Measurements from ENCODE around the gene ATP5PD.

Gene ATP5PD

GRCh38 chr17:75004371-75004770, 42.4 kb downstream of the ATP5PD start:
- WGBS: 98% methylated on average over 2 of the region's 3 CpGs
- Histone ChIP-seq H3K27me3 (ENCODE audit: control insufficient read depth in 1 of 2, insufficient read depth in 1 of 2, low read length in 2 of 2) (no peaks in the 10 kb centered on the region), H3K4me3 (ENCODE audit: insufficient read depth in 1 of 2, low read depth in 1 of 2, low read length in 2 of 2) (no peak overlapping the region)

GRCh38 chr17:75003957-75004355, 42.8 kb downstream of the ATP5PD start:
- no peak overlapping the region for H3K4ac ChIP-seq (ENCODE audit: low read depth in 1 of 2, low read length in 2 of 2)
- H3K27me3 ChIP-seq (ENCODE audit: control insufficient read depth in 1 of 2, insufficient read depth in 1 of 2, low read length in 2 of 2): no peaks in the 10 kb centered on the region
- H4K91ac ChIP-seq (ENCODE audit: low read length): no peak overlapping the region
- H3K4me1 ChIP-seq (ENCODE audit: control insufficient read depth, insufficient read depth, low read depth, low read length): no peaks in the 10 kb centered on the region
- 96% methylated on average over 19 of the region's 19 CpGs for WGBS
- no peak overlapping the region for H3K18ac ChIP-seq (ENCODE audit: low read depth in 1 of 2, low read length in 2 of 2)
- peaks cover 55 to 66% of the 10 kb centered on the region in 2 experiments for H3K36me3 ChIP-seq (ENCODE audit: control insufficient read depth in 1 of 2, insufficient read depth in 2 of 2, low read depth in 1 of 2, low read length in 2 of 2)
- H2BK5ac ChIP-seq (ENCODE audit: low read depth, low read length, poor library complexity, severe bottlenecking): no peak overlapping the region
- no peak overlapping the region for H3K23ac ChIP-seq (ENCODE audit: low read length in 2 of 2)
- H3K79me1 ChIP-seq (replicated peaks; ENCODE audit: low read length, poor library complexity, severe bottlenecking): peaks cover 10% of the 10 kb centered on the region
- no peak overlapping the region for H3K27ac ChIP-seq (ENCODE audit: low read length, poor library complexity, severe bottlenecking)
- no peak overlapping the region for H2BK120ac ChIP-seq (ENCODE audit: low read depth, low read length)
- H3K9me3 ChIP-seq (ENCODE audit: control insufficient read depth, low read length): no peaks in the 10 kb centered on the region
- no peak overlapping the region for H2AFZ ChIP-seq (ENCODE audit: low read depth, low read length)
- DNase-seq: no peak
- H3K9ac ChIP-seq (ENCODE audit: low read length): no peak overlapping the region
- H2AK5ac ChIP-seq (ENCODE audit: low read length, severe bottlenecking): no peak overlapping the region
- no peak overlapping the region for H3K14ac ChIP-seq (ENCODE audit: low read length in 2 of 2)
- H2BK15ac ChIP-seq (ENCODE audit: low read depth, poor library complexity, severe bottlenecking): no peak overlapping the region
- no peak overlapping the region for H3K4me3 ChIP-seq (ENCODE audit: insufficient read depth in 1 of 2, low read depth in 1 of 2, low read length in 2 of 2)
- H4K8ac ChIP-seq (ENCODE audit: low read length): no peak overlapping the region
- no peak overlapping the region for H2BK12ac ChIP-seq (ENCODE audit: low read length in 2 of 2)
- no peak overlapping the region for H3K4me2 ChIP-seq (ENCODE audit: low read length, poor library complexity, severe bottlenecking)

More at GRCh38 chr17:75004371-75004770, 42.4 kb downstream of the ATP5PD start:
- H3K4ac ChIP-seq (ENCODE audit: low read depth in 1 of 2, low read length in 2 of 2): no peak overlapping the region
- peaks cover 8% of the 10 kb centered on the region for H3K79me1 ChIP-seq (replicated peaks; ENCODE audit: low read length, poor library complexity, severe bottlenecking)
- H3K14ac ChIP-seq (ENCODE audit: low read length in 2 of 2): no peak overlapping the region
- DNase-seq: no peak
- H3K9ac ChIP-seq (ENCODE audit: low read length): no peak overlapping the region
- H3K36me3 ChIP-seq (ENCODE audit: control insufficient read depth in 1 of 2, insufficient read depth in 2 of 2, low read depth in 1 of 2, low read length in 2 of 2): peaks cover 52 to 64% of the 10 kb centered on the region in 2 experiments
- no peak overlapping the region for H2BK15ac ChIP-seq (ENCODE audit: low read depth, poor library complexity, severe bottlenecking)
- no peak overlapping the region for H2BK12ac ChIP-seq (ENCODE audit: low read length in 2 of 2)
- H3K9me3 ChIP-seq (ENCODE audit: control insufficient read depth, low read length): no peaks in the 10 kb centered on the region
- no peak overlapping the region for H2AFZ ChIP-seq (ENCODE audit: low read depth, low read length)
- no peak overlapping the region for H3K23ac ChIP-seq (ENCODE audit: low read length in 2 of 2)
- no peak overlapping the region for H4K8ac ChIP-seq (ENCODE audit: low read length)
- H2BK120ac ChIP-seq (ENCODE audit: low read depth, low read length): no peak overlapping the region
- H4K91ac ChIP-seq (ENCODE audit: low read length): no peak overlapping the region
- no peak overlapping the region for H2AK5ac ChIP-seq (ENCODE audit: low read length, severe bottlenecking)
- H3K27ac ChIP-seq (ENCODE audit: low read length, poor library complexity, severe bottlenecking): no peak overlapping the region
- no peak overlapping the region for H3K18ac ChIP-seq (ENCODE audit: low read depth in 1 of 2, low read length in 2 of 2)
- no peak overlapping the region for H2BK5ac ChIP-seq (ENCODE audit: low read depth, low read length, poor library complexity, severe bottlenecking)
- no peak overlapping the region for H3K4me2 ChIP-seq (ENCODE audit: low read length, poor library complexity, severe bottlenecking)
- no peaks in the 10 kb centered on the region for H3K4me1 ChIP-seq (ENCODE audit: control insufficient read depth, insufficient read depth, low read depth, low read length)

- Histone ChIP-seq H3K4me1 (ENCODE audit: control insufficient read depth, insufficient read depth, low read depth, low read length) (no peaks in the 10 kb centered on the region), H3K79me1 (replicated peaks; ENCODE audit: low read length, poor library complexity, severe bottlenecking) (peaks cover 14% of the 10 kb centered on the region), H3K4me3 (ENCODE audit: insufficient read depth in 1 of 2, low read depth in 1 of 2, low read length in 2 of 2) (no peak overlapping the region), H3K36me3 (ENCODE audit: control insufficient read depth in 1 of 2, insufficient read depth in 2 of 2, low read depth in 1 of 2, low read length in 2 of 2) (peaks cover 55 to 69% of the 10 kb centered on the region in 2 experiments), H3K9me3 (ENCODE audit: control insufficient read depth, low read length) (no peaks in the 10 kb centered on the region), H2AK5ac (ENCODE audit: low read length, severe bottlenecking) (no peak overlapping the region), H2BK120ac (ENCODE audit: low read depth, low read length) (no peak overlapping the region), H3K4me2 (ENCODE audit: low read length, poor library complexity, severe bottlenecking) (no peak overlapping the region), H4K8ac (ENCODE audit: low read length) (no peak overlapping the region), H3K18ac (ENCODE audit: low read depth in 1 of 2, low read length in 2 of 2) (no peak overlapping the region), H3K9ac (ENCODE audit: low read length) (no peak overlapping the region), H2BK12ac (ENCODE audit: low read length in 2 of 2) (no peak overlapping the region), H3K4ac (ENCODE audit: low read depth in 1 of 2, low read length in 2 of 2) (no peak overlapping the region), H3K27me3 (ENCODE audit: control insufficient read depth in 1 of 2, insufficient read depth in 1 of 2, low read length in 2 of 2) (no peaks in the 10 kb centered on the region), H3K23ac (ENCODE audit: low read length in 2 of 2) (no peak overlapping the region), H2AFZ (ENCODE audit: low read depth, low read length) (no peak overlapping the region), H3K27ac (ENCODE audit: low read length, poor library complexity, severe bottlenecking) (no peak overlapping the region), H2BK5ac (ENCODE audit: low read depth, low read length, poor library complexity, severe bottlenecking) (no peak overlapping the region), H2BK15ac (ENCODE audit: low read depth, poor library complexity, severe bottlenecking) (no peak overlapping the region), H3K14ac (ENCODE audit: low read length in 2 of 2) (no peak overlapping the region), H4K91ac (ENCODE audit: low read length) (no peak overlapping the region)
- 96% methylated on average over 68 of the region's 76 CpGs for WGBS
- no peak for DNase-seq
These were observed 43.5 kb downstream of the ATP5PD start for GRCh38 chr17:75003070-75003956.

GRCh38 chr17:75001915-75002843, 44.6 kb downstream of the ATP5PD start:
- H4K91ac ChIP-seq (ENCODE audit: low read length): no peak overlapping the region
- H3K14ac ChIP-seq (ENCODE audit: low read length in 2 of 2): no peak overlapping the region
- H2AFZ ChIP-seq (ENCODE audit: low read depth, low read length): no peak overlapping the region
- no peaks in the 10 kb centered on the region for H3K9me3 ChIP-seq (ENCODE audit: control insufficient read depth, low read length)
- no peak overlapping the region for H2BK120ac ChIP-seq (ENCODE audit: low read depth, low read length)
- no peak overlapping the region for H2AK5ac ChIP-seq (ENCODE audit: low read length, severe bottlenecking)
- no peak overlapping the region for H3K27ac ChIP-seq (ENCODE audit: low read length, poor library complexity, severe bottlenecking)
- H3K4ac ChIP-seq (ENCODE audit: low read depth in 1 of 2, low read length in 2 of 2): no peak overlapping the region
- H3K4me3 ChIP-seq (ENCODE audit: insufficient read depth in 1 of 2, low read depth in 1 of 2, low read length in 2 of 2): no peak overlapping the region
- no peak overlapping the region for H2BK15ac ChIP-seq (ENCODE audit: low read depth, poor library complexity, severe bottlenecking)
- H2BK12ac ChIP-seq (ENCODE audit: low read length in 2 of 2): no peak overlapping the region
- no peaks in the 10 kb centered on the region for H3K4me1 ChIP-seq (ENCODE audit: control insufficient read depth, insufficient read depth, low read depth, low read length)
- no peak for DNase-seq
- H3K27me3 ChIP-seq (ENCODE audit: control insufficient read depth in 1 of 2, insufficient read depth in 1 of 2, low read length in 2 of 2): no peaks in the 10 kb centered on the region
- H2BK5ac ChIP-seq (ENCODE audit: low read depth, low read length, poor library complexity, severe bottlenecking): no peak overlapping the region
- H3K23ac ChIP-seq (ENCODE audit: low read length in 2 of 2): no peak overlapping the region
- H3K79me1 ChIP-seq (replicated peaks; ENCODE audit: low read length, poor library complexity, severe bottlenecking): peaks cover 17% of the 10 kb centered on the region
- no peak overlapping the region for H3K18ac ChIP-seq (ENCODE audit: low read depth in 1 of 2, low read length in 2 of 2)
- no peak overlapping the region for H4K8ac ChIP-seq (ENCODE audit: low read length)
- peaks cover 55 to 69% of the 10 kb centered on the region in 2 experiments for H3K36me3 ChIP-seq (ENCODE audit: control insufficient read depth in 1 of 2, insufficient read depth in 2 of 2, low read depth in 1 of 2, low read length in 2 of 2)
- WGBS: 99% methylated on average over 14 of the region's 15 CpGs
- H3K9ac ChIP-seq (ENCODE audit: low read length): no peak overlapping the region
- H3K4me2 ChIP-seq (ENCODE audit: low read length, poor library complexity, severe bottlenecking): no peak overlapping the region
